ENCODE measurements around the gene TCF25. TPM values are rescaled to one million over a fixed set of nuclear protein-coding genes. Genes with fewer than 3 reads are reported as not detected.

TCF25 gene
- total RNA-seq, 1 experiment from 2014 or later, result 147 TPM

- no peak for DNase-seq (ENCODE audit: low spot score)
- in situ Hi-C loops (cut with HindIII; ENCODE audit: low sequenced_read_pairs), result no loop called here
Measured at GRCh38 chr16:89955001-89955685, 81.8 kb downstream of the TCF25 start.

- no peak for DNase-seq (ENCODE audit: low spot score)
- in situ Hi-C loops (cut with HindIII; ENCODE audit: low sequenced_read_pairs), result no loop called here
Measured at GRCh38 chr16:89956505-89957215, 83.3 kb downstream of the TCF25 start.

- no peak for DNase-seq (ENCODE audit: low spot score)
- in situ Hi-C loops (cut with HindIII; ENCODE audit: low sequenced_read_pairs), result no loop called here
Measured at GRCh38 chr16:89957216-89957785, 83.9 kb downstream of the TCF25 start.

- in situ Hi-C loops (cut with HindIII; ENCODE audit: low sequenced_read_pairs), result no loop called here
Measured at GRCh38 chr16:89958068-89958467, 84.7 kb downstream of the TCF25 start.

GRCh38 chr16:89958596-89958995 is 85.2 kb downstream of the TCF25 start:
- in situ Hi-C loops (cut with HindIII; ENCODE audit: low sequenced_read_pairs), result no loop called here
- no peak for DNase-seq (ENCODE audit: low spot score)

More at GRCh38 chr16:89958068-89958467, 84.7 kb downstream of the TCF25 start:
- DNase-seq (ENCODE audit: low spot score), result peak; percentile 51

DNA sequence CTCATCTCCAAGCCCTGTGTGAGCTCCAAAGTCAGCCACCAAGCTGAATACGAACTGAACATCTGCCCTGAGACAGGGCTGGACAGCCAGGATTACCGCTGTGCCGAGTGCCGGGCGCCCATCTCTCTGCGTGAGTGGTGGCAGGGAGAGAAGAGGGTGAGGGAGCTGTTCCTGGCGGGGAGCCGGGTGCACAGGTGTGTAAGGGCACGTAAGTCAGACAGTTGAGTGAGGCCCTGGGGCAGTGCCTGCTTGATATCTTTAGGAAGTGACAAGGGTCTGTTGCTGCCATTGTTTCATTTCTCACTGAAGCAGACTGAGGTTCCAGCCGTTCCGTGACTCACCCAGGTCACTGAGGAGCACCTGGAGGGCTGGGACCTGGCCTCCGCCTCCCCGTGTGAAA is 87.6 kb downstream of the TCF25 start:
- in situ Hi-C loops (cut with HindIII; ENCODE audit: low sequenced_read_pairs), result no loop called here
- DNase-seq (ENCODE audit: low spot score), result no peak

Other genes starting within 250 kb of the TCF25 start
- gene CHMP1A, start 215.9 kb upstream of the TCF25 start, total RNA-seq (2014; rRNA removed; shearing (Covaris generic)), result 198 and 238 TPM in 2 replicates
- gene SPATA33, start 215.8 kb upstream of the TCF25 start, total RNA-seq (2014; rRNA removed; shearing (Covaris generic)), result 2.9 and 7.3 TPM in 2 replicates
- gene CDK10, start 186.9 kb upstream of the TCF25 start, total RNA-seq (2014; rRNA removed; shearing (Covaris generic)), result 57.2 and 58.8 TPM in 2 replicates
- gene SPATA2L, start 171.9 kb upstream of the TCF25 start, total RNA-seq (2014; rRNA removed; shearing (Covaris generic)), result 94.8 and 114 TPM in 2 replicates
- gene VPS9D1, start 152.7 kb upstream of the TCF25 start, total RNA-seq (2014; rRNA removed; shearing (Covaris generic)), result 7.3 and 7.6 TPM in 2 replicates
- gene ZNF276, start 152.1 kb upstream of the TCF25 start, total RNA-seq (2014; rRNA removed; shearing (Covaris generic)), result 7.8 and 19.9 TPM in 2 replicates
- 24.0 and 36.2 TPM in 2 replicates for gene FANCA, start 56.9 kb upstream of the TCF25 start, total RNA-seq (2014; rRNA removed; shearing (Covaris generic))
- 21.7 and 37.2 TPM in 2 replicates for gene SPIRE2, start 45.1 kb upstream of the TCF25 start, total RNA-seq (2014; rRNA removed; shearing (Covaris generic))
- gene MC1R, start 45.3 kb downstream of the TCF25 start, total RNA-seq (2014; rRNA removed; shearing (Covaris generic)), result 17.2 and 20.1 TPM in 2 replicates
- 264 and 266 TPM in 2 replicates for gene TUBB3, start 49.8 kb downstream of the TCF25 start, total RNA-seq (2014; rRNA removed; shearing (Covaris generic))
- 122 and 167 TPM in 2 replicates for gene DEF8, start 75.2 kb downstream of the TCF25 start, total RNA-seq (2014; rRNA removed; shearing (Covaris generic))
- 21.4 and 21.5 TPM in 2 replicates for gene DBNDD1, start 145.9 kb downstream of the TCF25 start, total RNA-seq (2014; rRNA removed; shearing (Covaris generic))
- not detected in 2 replicates for gene PRDM7, start 203.7 kb downstream of the TCF25 start, total RNA-seq (2014; rRNA removed; shearing (Covaris generic))

Measured in G401 (cell line).